T-helper 2 cell treated with Interferon-gamma antibody and Interleukin-4, amounts not matched to agents 5 μg/mL and 100 μg/mL, for 36 hours (primary cell): ENCODE results near the gene OTUB2.
A peak's percentile ranks its signal among the peaks of the same experiment; 100 is the strongest.

ENCODE experiments used
- DNase-seq: peaks from one replicate; pipeline ENCODE4 v3.0.0; 2021; ENCODE audit warnings: low spot score
- H3K27ac Mint-ChIP-seq: one replicate; pipeline ENCODE4 v1.8.0; 2021; ENCODE audit warnings: mild to moderate bottlenecking, mixed read lengths
- H3K27me3 Mint-ChIP-seq: one replicate; pipeline ENCODE4 v1.8.0; 2021; ENCODE audit warnings: low read depth, mixed read lengths
- H3K36me3 Mint-ChIP-seq: one replicate; pipeline ENCODE4 v1.8.0; 2021; ENCODE audit warnings: low read depth, mixed read lengths
- H3K4me1 Mint-ChIP-seq: one replicate; pipeline ENCODE4 v1.8.0; 2021; ENCODE audit warnings: low read depth, mixed read lengths
- H3K4me3 Mint-ChIP-seq: one replicate; pipeline ENCODE4 v1.8.0; 2022; ENCODE audit warnings: mild to moderate bottlenecking, moderate library complexity, mixed read lengths
- H3K9me3 Mint-ChIP-seq: one replicate; pipeline ENCODE4 v1.8.0; 2021; ENCODE audit warnings: mixed read lengths

OTUB2 gene

DNA sequence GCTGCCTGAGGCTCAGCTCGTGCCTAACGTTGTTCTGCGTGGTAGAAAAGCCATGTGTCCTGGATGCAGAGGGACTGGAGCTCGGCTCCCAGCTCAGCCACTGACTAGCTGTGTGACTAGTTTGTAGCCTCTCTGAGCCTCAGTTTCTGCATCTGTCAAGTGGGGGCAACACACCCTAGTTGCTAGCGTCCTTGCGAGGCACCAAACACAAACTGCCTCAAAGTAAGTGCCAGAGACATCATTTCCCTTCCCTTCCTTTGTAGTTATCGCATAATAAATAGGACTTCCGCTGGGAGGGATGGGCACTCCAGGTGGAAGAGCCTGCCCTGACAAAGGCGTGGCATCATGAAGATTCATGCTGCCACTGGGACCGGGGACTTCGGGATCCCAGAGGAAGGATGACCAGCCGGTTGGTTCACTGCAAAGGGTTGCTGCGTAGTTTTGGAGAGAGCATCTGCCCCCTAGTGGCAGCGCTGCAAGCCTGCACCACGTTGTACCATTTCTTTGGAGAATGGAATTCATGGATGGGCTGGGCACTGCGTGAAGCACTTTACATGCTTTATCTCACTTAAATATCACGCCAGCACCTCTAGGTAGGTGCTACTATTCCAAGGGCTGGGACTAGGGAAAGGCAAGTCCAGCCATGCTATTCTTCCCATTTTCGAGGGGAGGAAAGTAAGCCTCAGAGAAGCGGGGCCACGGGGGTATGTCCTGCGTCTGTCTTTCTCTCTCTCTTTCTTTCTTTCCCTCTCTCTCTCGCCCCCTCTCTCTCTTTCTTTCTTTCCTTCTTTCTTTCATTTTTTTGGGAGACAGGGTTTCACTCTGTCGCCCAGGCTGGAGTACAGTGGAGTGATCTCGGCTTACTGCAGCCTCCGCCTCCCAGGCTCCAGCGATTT, 24.4 kb upstream of the OTUB2 start:
- H3K36me3 Mint-ChIP-seq, result no peaks in the 10 kb centered on the region
- H3K27ac Mint-ChIP-seq, result peak overlapping the region; percentile 54
- H3K27me3 Mint-ChIP-seq, result no peaks in the 10 kb centered on the region
- H3K9me3 Mint-ChIP-seq, result no peaks in the 10 kb centered on the region
- peaks cover 26% of the 10 kb centered on the region for H3K4me1 Mint-ChIP-seq
- H3K4me3 Mint-ChIP-seq, result peak overlapping the region; percentile 41
- DNase-seq, result peak; percentile 59

GRCh38 chr14:94003397-94003796, 22.7 kb upstream of the OTUB2 start:
- Mint-ChIP-seq H3K9me3 (no peaks in the 10 kb centered on the region), H3K4me1 (peaks cover 20% of the 10 kb centered on the region)

DNA sequence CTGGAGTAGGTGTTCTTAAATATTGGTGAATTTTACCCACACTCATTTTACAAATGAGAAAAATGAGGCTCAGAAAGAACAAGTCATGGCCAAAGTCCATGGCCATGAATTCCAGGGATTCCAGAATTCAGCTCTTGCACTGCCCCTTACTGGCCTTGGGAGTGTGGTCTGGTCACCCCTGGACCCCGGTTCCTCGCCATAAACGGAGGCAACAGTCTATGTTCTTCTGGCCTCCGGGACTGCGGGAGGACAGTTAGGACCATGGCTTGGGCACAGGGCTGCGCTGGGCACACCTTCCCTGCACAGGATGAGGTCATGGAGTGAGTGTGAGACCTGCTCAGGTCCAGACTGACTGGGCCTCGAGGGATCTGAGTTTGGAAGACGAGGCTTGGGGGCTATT, 22.1 kb upstream of the OTUB2 start:
- Mint-ChIP-seq H3K36me3 (no peaks in the 10 kb centered on the region), H3K27me3 (no peaks in the 10 kb centered on the region), H3K9me3 (no peaks in the 10 kb centered on the region), H3K27ac (no peak overlapping the region), H3K4me3 (no peak overlapping the region), H3K4me1 (peaks cover 18% of the 10 kb centered on the region)
- no peak for DNase-seq

More at GRCh38 chr14:94003397-94003796, 22.7 kb upstream of the OTUB2 start:
- Mint-ChIP-seq H3K4me3 (no peak overlapping the region), H3K27me3 (no peaks in the 10 kb centered on the region), H3K36me3 (no peaks in the 10 kb centered on the region), H3K27ac (no peak overlapping the region)
- no peak for DNase-seq

GRCh38 chr14:94005324-94006073, 20.6 kb upstream of the OTUB2 start:
- Mint-ChIP-seq H3K4me1 (peaks cover 30% of the 10 kb centered on the region), H3K27ac (no peak overlapping the region), H3K36me3 (no peaks in the 10 kb centered on the region), H3K4me3 (no peak overlapping the region), H3K27me3 (no peaks in the 10 kb centered on the region), H3K9me3 (no peaks in the 10 kb centered on the region)
- no peak for DNase-seq

DNA sequence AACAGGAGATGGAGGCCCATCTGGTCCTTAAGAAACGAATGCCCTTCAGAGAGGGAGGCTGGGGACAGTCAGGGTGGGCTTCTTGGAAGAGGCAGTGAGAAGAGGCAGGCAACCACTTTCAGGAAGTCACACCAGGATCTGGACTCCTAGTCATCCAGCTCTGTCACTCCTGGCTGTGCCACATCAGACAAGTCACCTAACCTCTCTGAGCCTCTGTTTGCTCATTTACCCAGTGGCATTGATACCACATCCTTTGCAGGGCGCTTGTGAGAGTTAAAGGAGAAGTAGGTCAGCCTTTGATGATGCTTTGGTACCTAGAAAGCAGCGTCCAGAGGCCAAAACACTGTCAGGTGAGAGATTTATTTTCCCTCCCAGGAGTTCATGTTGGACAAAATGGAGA, 17.9 kb upstream of the OTUB2 start:
- no peak for DNase-seq
- Mint-ChIP-seq H3K27me3 (no peaks in the 10 kb centered on the region), H3K4me1 (peaks cover 40% of the 10 kb centered on the region), H3K9me3 (no peaks in the 10 kb centered on the region), H3K27ac (no peak overlapping the region), H3K36me3 (no peaks in the 10 kb centered on the region), H3K4me3 (no peak overlapping the region)

DNA sequence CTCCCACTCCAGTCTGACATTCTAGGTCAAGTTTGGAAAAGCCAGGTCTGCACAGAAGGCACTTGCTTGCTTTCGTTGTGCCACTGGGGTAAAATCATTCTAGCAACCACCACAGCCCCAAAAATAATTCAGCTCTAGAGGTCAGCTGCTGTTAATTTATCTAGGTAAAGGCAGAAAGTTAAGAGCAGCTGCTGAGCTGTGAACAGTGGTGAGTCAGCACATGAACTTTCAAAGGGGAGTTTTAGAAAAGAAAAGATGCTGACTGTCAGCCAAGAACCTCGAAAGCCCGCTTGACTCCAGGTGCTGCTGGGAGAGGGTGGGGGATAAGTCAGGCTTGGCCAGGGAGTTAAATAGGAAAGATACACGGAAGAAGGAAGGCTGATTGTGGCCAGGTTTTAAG, 16.4 kb upstream of the OTUB2 start:
- peaks cover 42% of the 10 kb centered on the region for H3K4me1 Mint-ChIP-seq
- no peaks in the 10 kb centered on the region for H3K27me3 Mint-ChIP-seq
- H3K9me3 Mint-ChIP-seq, result no peaks in the 10 kb centered on the region
- no peak for DNase-seq
- peak overlapping the region; percentile 76 for H3K27ac Mint-ChIP-seq
- H3K4me3 Mint-ChIP-seq, result peak overlapping the region; percentile 40
- H3K36me3 Mint-ChIP-seq, result no peaks in the 10 kb centered on the region

DNA sequence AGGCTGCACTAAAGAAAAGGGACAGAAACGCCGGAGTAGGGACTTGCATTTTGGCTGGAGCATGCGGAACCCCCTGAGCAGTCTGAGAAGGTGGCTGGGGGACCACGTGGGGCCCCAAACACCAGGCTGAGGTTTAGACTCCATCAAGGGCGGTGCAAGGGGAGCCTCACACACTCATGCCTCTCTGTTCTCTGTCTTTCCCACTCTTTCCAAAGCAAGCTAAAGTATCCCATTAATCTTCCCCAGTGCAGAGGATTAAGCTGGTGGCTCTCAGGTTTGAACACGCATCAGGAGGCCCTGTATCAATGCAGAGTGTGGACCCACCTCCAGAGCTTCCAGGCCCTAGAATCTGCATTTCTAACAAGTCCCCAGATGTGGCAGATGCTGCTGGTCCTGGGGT, 15.5 kb upstream of the OTUB2 start:
- Mint-ChIP-seq H3K27me3 (peaks cover 5% of the 10 kb centered on the region), H3K27ac (no peak overlapping the region), H3K36me3 (no peaks in the 10 kb centered on the region), H3K4me3 (no peak overlapping the region), H3K9me3 (no peaks in the 10 kb centered on the region), H3K4me1 (peaks cover 38% of the 10 kb centered on the region)
- no peak for DNase-seq

- no peaks in the 10 kb centered on the region for H3K9me3 Mint-ChIP-seq
- peaks cover 7% of the 10 kb centered on the region for H3K27me3 Mint-ChIP-seq
- peak overlapping the region; percentile 78 for H3K27ac Mint-ChIP-seq
- H3K36me3 Mint-ChIP-seq, result no peaks in the 10 kb centered on the region
- H3K4me3 Mint-ChIP-seq, result peak overlapping the region; percentile 62
- DNase-seq, result no peak
- peaks cover 38% of the 10 kb centered on the region for H3K4me1 Mint-ChIP-seq
Observed at GRCh38 chr14:94011795-94012194, 14.3 kb upstream of the OTUB2 start.

DNA sequence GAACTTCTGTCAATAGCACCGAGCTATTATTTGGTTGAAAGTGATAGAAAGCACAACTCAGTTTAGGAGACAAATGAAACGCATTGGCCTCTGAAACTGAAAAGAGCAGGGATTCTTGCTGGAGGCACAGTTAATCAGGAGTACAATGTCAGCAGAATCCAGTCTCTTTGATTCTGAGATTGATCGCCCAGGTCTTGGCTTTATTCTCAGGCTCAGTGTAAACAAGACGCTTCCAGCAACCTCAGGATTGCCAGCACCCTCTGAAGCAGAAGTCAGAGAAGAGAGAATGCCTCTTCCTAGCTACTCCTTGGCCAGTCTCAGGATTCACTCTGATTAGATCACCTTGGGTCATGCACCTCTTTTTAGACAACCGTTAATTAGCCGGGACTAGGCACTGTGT, 11.8 kb upstream of the OTUB2 start:
- no peak for DNase-seq
- Mint-ChIP-seq H3K27me3 (peaks cover 12% of the 10 kb centered on the region), H3K9me3 (no peaks in the 10 kb centered on the region), H3K36me3 (no peaks in the 10 kb centered on the region), H3K27ac (no peak overlapping the region), H3K4me1 (peaks cover 31% of the 10 kb centered on the region), H3K4me3 (no peak overlapping the region)

- Mint-ChIP-seq H3K9me3 (no peaks in the 10 kb centered on the region), H3K4me1 (peaks cover 24% of the 10 kb centered on the region), H3K36me3 (no peaks in the 10 kb centered on the region), H3K27me3 (peaks cover 12% of the 10 kb centered on the region), H3K27ac (no peak overlapping the region), H3K4me3 (no peak overlapping the region)
- DNase-seq, result no peak
Observed at GRCh38 chr14:94015223-94015622, 10.9 kb upstream of the OTUB2 start.

GRCh38 chr14:94016446-94016976, 9.6 kb upstream of the OTUB2 start:
- no peak for DNase-seq
- H3K4me1 Mint-ChIP-seq, result peaks cover 25% of the 10 kb centered on the region
- no peaks in the 10 kb centered on the region for H3K9me3 Mint-ChIP-seq
- H3K27me3 Mint-ChIP-seq, result peaks cover 16% of the 10 kb centered on the region
- H3K4me3 Mint-ChIP-seq, result no peak overlapping the region
- no peak overlapping the region for H3K27ac Mint-ChIP-seq
- no peaks in the 10 kb centered on the region for H3K36me3 Mint-ChIP-seq

GRCh38 chr14:94018308-94018707, 7.8 kb upstream of the OTUB2 start:
- H3K4me3 Mint-ChIP-seq, result no peak overlapping the region
- peaks cover 16% of the 10 kb centered on the region for H3K27me3 Mint-ChIP-seq
- no peaks in the 10 kb centered on the region for H3K36me3 Mint-ChIP-seq
- no peak for DNase-seq
- H3K9me3 Mint-ChIP-seq, result no peaks in the 10 kb centered on the region
- H3K27ac Mint-ChIP-seq, result no peak overlapping the region
- peaks cover 34% of the 10 kb centered on the region for H3K4me1 Mint-ChIP-seq

GRCh38 chr14:94019329-94019728, 6.8 kb upstream of the OTUB2 start:
- Mint-ChIP-seq H3K4me1 (peaks cover 34% of the 10 kb centered on the region), H3K27me3 (peaks cover 16% of the 10 kb centered on the region), H3K4me3 (no peak overlapping the region), H3K9me3 (no peaks in the 10 kb centered on the region), H3K27ac (no peak overlapping the region), H3K36me3 (no peaks in the 10 kb centered on the region)
- DNase-seq, result no peak

- no peaks in the 10 kb centered on the region for H3K36me3 Mint-ChIP-seq
- no peaks in the 10 kb centered on the region for H3K9me3 Mint-ChIP-seq
- peaks cover 34% of the 10 kb centered on the region for H3K4me1 Mint-ChIP-seq
- no peak for DNase-seq
- no peak overlapping the region for H3K4me3 Mint-ChIP-seq
- H3K27ac Mint-ChIP-seq, result peak overlapping the region; percentile 55
- H3K27me3 Mint-ChIP-seq, result peaks cover 13% of the 10 kb centered on the region
Observed at GRCh38 chr14:94020267-94020666, 5.9 kb upstream of the OTUB2 start.
